Stimulated activated CD8-positive, alpha-beta memory T cell treated with anti-CD3 and anti-CD28 coated beads, Interleukin-7, amount 100 ng/mL, for 4 hours (primary cell): ENCODE data around the gene LRRC66.

ENCODE experiments used
- DNase-seq, 2 donors: peaks; one replicate each; pipeline ENCODE4 v3.0.0-alpha.2; 2020; ENCODE audit warnings: low read depth in 2 of 2

Gene LRRC66

GRCh38 chr4:52014903-52015302, 5.3 kb downstream of the LRRC66 start:
- DNase-seq, result no peak

GRCh38 chr4:52012651-52013050, 7.5 kb downstream of the LRRC66 start:
- DNase-seq, result no peak

DNA sequence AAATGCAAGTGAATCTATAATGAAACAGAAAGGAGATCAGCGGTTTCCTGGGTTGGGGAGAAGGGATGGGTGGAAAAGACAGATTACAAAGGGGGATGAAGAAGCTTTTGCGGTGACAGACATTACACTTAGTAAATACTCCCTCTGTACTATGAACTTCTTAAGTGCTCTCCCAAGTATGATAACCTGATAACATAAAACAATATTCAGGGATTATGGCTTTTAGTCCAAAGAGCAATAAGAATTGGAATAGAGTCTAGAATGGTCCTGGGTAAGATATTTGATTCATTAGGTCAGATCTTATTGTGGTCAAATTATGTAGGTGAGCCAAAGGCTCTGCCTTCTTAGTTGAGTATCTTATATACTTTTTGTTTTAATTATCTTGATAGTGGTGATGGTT, 9.2 kb downstream of the LRRC66 start:
- DNase-seq, result no peak

- no peak for DNase-seq
Measured at GRCh38 chr4:52006887-52007286, 13.3 kb downstream of the LRRC66 start.

GRCh38 chr4:52005604-52006273, 14.4 kb downstream of the LRRC66 start:
- no peak for DNase-seq

GRCh38 chr4:52004414-52004813, 15.7 kb downstream of the LRRC66 start:
- DNase-seq, result no peak

DNA sequence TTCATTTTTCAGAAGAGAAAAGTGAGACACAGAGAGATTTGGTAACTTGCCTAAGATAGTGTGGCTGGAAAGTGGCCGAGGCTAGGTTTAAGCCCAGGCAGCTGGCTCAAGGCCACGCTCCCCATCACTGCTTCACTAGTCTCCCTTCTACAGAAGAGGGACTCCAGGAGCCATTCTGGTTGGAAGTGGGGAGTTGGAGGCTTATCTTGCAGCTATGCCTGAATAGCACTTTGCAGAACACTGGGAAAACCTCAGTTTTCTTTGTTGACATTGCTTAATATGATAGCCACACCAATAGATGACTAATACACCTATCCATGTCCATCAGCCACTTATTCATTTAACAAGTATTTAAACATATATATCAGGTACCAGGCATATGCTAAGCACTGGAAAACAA, 18.5 kb downstream of the LRRC66 start:
- no peak for DNase-seq

GRCh38 chr4:51999250-51999649, 20.9 kb downstream of the LRRC66 start:
- DNase-seq, result no peak

DNA sequence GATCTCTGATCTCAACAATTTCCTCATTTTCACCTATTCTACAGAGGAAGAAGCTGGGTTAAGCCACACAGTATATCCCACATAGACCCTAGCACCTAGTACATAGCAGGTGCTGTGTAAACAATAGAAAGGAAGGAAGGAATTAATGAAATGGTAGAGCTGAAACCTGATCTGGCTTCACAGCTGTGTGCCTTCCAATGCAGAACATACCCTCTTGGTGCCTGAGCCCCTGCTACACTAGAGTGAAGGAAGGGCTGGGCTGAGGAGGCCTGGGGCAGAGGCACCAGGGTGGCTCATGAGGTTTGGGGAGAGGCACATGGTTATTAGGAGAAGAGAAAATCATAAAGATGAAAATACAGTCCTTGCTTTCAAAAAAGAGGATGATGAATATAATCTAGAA, 21.3 kb downstream of the LRRC66 start:
- DNase-seq, result no peak

DNA sequence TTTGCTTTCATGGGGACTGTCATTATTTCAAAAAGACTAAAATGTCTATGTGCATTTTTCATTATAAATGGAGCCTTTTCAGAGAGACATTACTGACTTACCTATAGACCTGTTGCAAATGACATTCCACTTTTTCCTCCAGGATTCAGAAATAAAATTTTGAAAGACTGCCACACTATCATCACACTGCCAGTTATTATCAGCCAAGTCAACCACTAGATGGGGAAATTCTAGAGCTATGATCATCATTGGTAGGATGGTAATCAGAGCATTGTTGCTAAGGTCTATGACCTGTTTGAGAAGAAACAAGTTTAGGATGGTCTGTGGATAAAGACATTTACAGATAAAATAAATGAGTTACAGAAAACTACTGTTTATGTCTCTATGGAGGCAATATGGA, 22.5 kb downstream of the LRRC66 start:
- DNase-seq, result no peak

GRCh38 chr4:51995647-51996220, 24.4 kb downstream of the LRRC66 start:
- no peak for DNase-seq

DNA sequence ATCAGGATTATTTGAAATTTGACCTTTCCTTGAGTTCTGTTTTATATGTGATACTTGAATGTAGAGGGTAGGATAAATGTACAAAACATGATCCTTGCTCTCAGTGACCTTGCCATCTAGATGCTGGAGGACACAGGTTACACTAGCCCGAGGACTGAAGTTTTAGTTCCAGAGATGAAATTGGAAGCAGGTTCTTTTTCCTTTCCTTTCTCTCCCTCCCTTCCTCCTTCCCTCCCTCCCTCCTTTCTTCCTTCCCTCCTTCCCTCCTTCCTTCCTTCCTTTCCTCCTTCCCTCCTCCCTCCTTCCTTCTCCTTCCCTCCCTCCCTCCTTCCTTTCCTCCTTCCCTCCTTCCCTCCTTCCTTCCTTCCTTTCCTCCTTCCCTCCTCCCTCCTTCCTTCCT, 54.3 kb downstream of the LRRC66 start:
- DNase-seq, result no peak

- DNase-seq, result no peak
Measured at GRCh38 chr4:51963841-51964517, 56.2 kb downstream of the LRRC66 start.

DNA sequence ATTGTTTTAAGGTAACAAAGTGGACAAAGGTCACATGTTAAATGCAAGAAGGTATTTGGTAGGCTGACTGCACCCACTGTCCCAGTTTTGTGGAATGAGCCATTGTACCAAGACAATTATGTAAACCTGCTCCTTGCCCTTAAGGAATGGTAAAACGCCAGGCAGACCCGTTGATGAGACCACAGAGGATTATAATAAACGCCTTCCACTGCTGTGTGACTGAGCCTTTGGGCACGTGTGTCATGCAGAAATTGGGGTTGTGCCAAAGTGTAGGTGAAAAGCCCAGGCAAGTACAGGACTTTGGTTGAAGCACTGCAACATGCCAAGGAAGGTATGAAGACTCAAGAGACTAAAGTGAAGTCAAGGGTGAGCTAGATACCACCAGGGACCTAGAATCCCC, 59.7 kb downstream of the LRRC66 start:
- no peak for DNase-seq

DNA sequence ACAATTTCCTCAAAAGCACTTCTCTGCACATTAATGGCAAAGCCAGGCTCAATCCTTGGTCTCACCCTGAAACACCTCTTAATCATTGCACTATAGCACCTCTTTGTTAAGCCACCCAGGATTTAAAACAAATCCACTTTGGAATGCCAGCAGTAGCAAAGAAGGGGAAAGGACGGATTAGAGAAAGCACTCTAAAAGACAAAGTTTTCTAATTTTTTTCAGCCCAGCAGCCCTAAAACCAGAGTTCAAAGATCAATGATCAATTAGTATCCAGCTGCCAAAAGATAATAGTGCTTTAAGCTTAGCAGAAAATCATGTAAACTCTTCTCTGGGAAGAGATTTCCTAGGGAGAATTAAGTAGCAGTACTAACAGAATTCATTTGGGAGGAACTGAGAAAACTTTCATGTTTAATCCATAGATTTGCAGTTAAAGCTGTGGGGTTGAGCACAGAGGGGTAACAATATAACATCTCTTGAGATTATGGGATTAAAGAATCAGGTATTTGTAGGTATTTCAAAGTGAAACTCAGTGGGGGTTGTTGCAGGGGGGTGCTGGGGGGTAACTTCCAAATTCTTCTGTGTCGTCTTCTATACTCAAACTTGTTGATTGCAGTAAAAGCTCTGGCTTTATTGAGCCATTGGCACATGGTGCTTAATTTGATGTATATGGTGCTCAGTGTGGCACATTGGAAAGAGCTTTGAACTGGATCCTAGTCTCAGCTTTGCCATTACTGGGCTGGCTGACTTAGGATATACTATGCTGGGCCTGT, 61.8 kb downstream of the LRRC66 start:
- DNase-seq, result no peak
